Esophagus squamous epithelium (tissue), 4 donors: ENCODE measurements around the gene NRXN3.

Experiments used
- CTCF ChIP-seq, 6 experiments: fragments of 450-650 bp in 4 of 6; fragments of 200-600 bp in 2 of 6; sonication (generic) in 2 of 6; IDR thresholded peaks; one replicate each; pipeline ENCODE4 v1.5.1; 2016 to 2019; ENCODE audit warnings: antibody characterized with exemption in 6 of 6, mild to moderate bottlenecking in 4 of 6, moderate library complexity in 4 of 6
- POLR2A ChIP-seq, 4 donors: fragments of 450-650 bp; IDR thresholded peaks; one replicate each; pipeline ENCODE4 v1.6.1; 2017; ENCODE audit warnings: antibody characterized with exemption in 4 of 4, mild to moderate bottlenecking in 4 of 4, moderate library complexity in 3 of 4

DNA sequence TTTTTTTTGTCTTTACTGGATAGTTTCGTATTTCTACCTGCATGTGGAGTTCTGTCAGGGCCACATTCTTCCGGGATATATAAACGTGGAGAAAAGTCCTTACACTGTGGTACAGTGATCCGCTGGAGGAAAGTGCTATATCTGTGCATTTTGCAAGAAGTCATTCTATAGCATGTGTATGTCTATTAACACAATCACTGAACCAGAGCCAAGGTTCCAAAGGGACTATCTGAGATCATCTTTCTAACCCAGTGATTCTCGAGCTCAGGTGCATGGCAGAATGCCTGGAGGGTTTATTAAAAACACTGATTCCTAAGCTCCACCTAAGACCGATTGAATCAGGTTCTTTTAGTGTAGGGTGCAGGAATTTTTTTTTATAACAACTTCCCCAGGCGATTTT is 354.0 kb downstream of the NRXN3 start:
- no peak for TF ChIP-seq CTCF (IDR thresholded peaks at IDR 0.05)
- no peak for TF ChIP-seq POLR2A (IDR thresholded peaks at IDR 0.05)
